CD4-positive, alpha-beta T cell treated with Interleukin-4 for 1 hour (primary cell): ENCODE measurements around the gene SYK.
"Not testable (repeated sequence)": the region's sequence is repeated elsewhere in the genome, so short reads cannot be mapped to it uniquely, and the experiment has no call there.

Experiments used
- DNase-seq, 2 donors: peaks; one replicate each; pipeline ENCODE4 v3.0.0-alpha.2; 2020 to 2022

SYK gene

DNA sequence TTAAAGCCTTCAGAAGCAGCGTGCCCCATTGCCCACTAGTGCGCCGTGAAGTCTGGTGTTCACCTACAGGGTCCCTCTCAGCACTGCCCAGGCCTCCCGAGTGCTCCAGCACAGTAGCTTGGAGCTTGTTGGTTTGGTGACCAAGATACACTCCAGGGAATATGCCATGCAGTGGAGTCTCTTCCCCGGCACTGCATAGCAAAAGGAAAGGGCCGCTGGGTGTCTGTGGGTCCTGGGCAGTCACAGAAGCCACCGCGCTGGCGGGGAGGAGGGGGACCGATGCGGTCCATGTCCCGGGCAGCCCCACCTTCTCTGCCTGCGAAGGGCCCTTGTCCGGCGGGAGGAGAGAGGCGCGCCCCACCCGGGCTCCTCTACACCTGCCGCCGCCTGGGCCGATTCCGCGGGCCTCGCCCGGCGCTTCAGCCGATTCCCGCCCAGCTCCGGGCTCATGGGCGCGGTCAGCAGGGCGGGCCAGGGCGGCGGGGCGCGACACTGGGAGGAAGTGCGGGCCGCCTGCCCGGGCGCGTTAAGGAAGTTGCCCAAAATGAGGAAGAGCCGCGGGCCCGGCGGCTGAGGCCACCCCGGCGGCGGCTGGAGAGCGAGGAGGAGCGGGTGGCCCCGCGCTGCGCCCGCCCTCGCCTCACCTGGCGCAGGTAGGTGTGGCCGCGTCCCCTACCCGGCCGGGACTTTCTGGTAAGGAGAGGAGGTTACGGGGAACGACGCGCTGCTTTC lies at the start of gene SYK:
SYK (plus strand) TSS at position 579 of the 732 bp plus-strand sequence. CDS start 42,080 bp downstream, outside the sequence.
- peak in 1 of 2 donors; percentile 69 for DNase-seq

DNA sequence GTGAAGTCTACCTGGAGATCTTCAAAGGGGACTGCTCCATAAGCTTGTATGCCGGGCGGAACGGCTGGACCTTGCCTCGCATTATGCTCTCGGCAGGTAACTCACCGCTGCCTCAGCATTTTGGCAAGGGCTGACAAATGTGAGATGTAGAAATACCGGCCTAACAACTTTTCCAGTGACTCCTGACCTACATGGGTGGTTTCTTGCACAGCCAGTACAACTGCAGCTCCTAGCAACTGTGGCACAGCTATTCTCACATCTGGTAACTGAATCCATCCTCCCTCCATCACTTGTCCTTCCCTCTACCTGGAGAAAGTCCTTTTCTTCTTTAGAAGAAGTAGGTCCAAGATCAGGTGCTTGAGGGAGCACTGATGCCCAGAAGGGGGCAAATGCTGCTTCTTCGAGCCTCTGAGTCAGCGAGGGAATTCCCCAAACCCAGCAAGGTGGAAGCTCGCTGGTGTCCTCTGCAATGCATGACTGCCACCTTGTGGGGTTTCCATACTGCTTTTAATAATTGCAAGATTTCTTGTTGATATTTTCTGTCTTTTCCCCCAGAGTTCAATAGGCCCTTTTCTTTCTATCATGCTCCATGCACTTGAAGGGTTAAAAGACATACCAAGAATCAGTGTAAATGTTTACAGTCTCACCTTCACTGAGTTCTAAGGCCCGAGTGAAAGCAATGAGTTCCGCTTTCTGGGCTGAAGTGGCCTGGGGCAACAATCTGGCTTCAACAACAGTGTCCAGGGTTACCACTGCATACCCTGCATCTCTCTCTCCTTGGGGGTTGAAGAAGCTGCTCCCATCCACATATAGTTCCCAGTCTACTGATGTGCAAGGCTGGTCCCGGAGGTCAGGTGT lies 45.9 kb upstream of the SYK start:
- DNase-seq, result peak; percentile 49 to 78

GRCh38 chr9:90760577-90760976 lies 41.0 kb upstream of the SYK start:
- not testable (repeated sequence) for DNase-seq

DNA sequence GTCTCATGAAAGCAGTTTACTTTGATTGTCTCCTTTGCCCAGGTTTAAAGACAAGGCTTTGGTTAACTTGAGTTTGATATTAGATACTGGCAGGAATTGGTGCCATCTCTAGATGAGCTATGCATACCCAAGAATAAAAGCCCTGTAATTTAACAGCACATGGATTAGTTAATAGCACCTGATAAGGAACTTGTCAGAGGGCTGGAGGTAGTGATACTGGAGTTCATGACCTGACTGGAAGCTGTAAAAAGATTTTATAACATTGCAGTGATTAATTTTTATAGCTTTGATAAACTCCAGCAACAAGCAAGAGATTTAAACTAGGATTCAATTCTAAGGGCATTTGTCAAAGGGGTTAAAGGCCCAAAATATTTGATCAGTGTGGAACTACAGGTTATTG lies 34.9 kb upstream of the SYK start:
- DNase-seq, result no peak

DNA sequence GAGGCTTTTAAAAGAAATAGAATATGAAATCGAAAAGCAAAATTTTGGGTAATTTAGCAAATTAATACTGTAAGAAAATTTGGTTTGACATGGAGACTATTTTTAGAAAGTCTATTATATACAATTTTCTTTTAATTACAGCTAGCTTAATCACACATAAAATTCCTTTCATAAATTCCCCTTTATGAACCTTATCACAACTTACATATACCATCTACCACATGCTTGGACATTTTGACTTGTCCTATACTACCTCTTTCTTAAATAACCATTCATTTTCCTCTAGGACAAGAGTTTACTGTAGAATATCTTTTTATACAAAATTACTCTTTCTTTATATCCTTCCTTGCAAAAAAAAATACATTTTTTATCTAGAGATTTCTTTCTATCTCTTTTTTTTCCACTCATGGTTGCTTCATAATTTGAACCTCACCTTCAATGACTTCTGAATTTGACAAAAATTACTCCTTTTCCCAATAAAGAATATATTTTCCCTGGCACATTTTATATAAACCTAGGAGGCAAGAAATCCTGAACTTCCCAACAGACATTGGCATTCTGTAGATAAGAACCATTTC lies 34.0 kb upstream of the SYK start:
- DNase-seq, result no peak

DNA sequence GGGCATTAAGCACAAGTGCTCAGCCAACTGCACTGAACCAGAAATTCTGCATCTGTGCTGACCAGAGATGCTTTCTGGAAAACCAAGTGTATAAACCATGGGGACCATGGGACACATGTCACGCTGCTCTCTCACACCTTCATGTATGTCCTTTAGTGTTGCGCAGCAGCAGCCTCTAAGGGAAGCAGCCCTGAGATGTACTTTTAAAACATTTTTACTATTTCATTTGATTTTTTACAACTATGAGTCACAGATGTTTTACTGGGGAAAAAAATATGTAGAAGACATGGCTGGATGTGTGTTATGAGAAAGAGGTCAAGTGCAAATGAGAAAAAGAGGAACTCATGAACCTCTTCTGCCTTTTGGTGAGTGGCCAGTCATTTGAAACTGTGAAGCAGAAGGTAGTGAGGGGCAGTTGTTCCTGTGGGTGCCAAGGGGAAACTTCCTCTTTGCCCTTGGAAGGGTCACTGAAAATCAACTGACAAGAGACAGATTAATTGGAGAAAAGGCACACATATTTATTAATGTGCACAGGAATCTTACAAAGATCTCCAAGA lies 31.4 kb upstream of the SYK start:
- peak in 1 of 2 donors; percentile 31 for DNase-seq

DNA sequence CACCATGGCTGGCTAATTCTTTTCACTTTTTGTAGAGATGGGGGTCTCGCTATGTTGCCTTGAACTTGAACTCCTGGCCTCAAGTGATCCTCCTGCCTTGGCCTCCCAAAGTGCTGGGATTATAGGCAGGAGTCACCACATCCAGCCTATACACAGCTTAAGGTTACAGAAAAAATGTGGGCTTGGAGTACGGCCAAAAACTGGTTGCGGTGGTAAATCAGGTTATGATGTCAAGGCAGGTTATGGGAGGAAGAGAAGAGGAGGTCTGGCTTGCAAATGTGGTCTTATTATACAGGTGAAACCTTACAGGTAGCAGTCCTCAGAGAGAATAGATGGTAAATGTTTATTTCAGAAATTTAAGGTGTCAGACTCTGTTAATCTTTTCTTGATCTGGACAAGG lies 30.7 kb upstream of the SYK start:
- no peak for DNase-seq

GRCh38 chr9:90772386-90772785 lies 29.2 kb upstream of the SYK start:
- DNase-seq, result peak in 1 of 2 donors; percentile 21

- DNase-seq, result no peak
Observed at GRCh38 chr9:90773617-90774016, 28.0 kb upstream of the SYK start.

DNA sequence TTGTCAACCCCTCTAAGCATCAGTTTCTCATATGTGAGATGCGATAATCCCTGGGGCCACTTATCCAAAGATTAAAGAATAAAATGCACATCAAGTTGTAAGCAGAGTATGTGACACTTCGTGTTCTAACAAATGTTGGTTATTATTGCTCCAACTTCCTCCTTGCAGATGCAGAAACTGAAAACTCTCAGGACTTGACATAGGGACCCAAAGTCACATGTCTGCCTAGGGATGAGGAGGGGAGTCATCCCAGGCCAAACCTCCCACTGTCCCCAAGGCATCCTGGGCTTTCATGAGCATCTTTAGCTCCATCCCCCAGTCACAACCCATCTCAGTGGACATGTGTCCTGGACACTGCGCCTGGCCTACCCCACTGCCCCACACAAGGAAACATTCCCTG lies 27.5 kb upstream of the SYK start:
- no peak for DNase-seq

DNA sequence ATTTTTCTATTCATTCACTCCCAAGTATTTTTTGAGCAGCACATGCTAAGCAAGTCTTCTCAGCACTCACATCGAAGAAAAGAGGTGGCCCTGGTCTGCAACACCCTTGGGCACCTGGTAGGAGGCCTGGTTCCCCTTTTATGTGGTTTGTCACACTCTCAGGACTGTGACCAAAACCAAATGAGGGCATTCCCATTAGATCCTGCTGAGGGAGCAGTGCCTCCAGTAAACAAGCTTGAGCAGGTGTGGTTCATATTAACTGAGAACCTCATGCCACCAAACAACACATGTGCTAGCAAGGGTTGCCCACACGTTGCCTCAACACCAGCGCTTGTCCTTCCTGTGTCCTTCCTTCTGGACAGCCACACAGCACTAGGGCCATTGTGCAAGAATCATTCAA lies 26.9 kb upstream of the SYK start:
- DNase-seq, result peak in 1 of 2 donors; percentile 66

DNA sequence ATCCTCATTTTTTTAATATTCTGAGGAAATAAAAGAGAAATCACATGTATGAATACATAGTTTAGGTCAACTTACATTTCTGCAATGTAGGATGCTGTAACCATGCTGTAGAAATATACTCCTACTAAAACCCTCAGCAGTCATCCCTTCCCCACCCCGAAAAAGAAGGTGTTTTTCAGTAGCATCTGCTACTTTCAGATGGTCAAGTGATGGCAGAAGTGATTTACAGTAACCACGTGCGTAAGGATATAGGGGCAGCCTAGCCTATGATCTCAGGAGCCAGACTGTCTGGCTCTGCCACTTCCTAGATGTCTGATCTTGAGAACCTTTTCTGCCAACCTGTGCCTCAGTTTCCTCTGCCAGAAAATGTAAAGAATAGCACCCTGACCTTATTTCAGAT lies 26.0 kb upstream of the SYK start:
- DNase-seq, result no peak

DNA sequence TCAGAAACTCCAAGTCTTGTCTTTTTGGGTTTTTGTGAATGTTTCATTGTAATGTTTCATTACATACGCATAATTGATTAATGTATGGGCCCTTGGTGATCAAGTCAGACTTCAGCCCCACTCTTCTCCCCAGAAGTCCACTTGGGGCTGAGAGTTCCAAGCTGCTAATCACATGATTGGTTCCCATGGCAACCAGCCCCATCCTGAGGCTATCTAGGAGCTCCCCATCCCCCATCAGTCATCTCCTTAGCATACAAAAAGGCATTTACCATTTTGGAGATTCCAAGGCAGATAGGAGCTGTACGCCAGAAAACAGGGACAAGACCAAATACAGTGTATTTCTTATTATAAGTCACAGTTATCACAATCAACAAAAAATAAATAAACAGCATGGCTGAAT lies 22.9 kb upstream of the SYK start:
- no peak for DNase-seq

- no peak for DNase-seq
Observed at GRCh38 chr9:90783552-90783951, 18.1 kb upstream of the SYK start.

- DNase-seq, result no peak
Observed at GRCh38 chr9:90783964-90784363, 17.7 kb upstream of the SYK start.

DNA sequence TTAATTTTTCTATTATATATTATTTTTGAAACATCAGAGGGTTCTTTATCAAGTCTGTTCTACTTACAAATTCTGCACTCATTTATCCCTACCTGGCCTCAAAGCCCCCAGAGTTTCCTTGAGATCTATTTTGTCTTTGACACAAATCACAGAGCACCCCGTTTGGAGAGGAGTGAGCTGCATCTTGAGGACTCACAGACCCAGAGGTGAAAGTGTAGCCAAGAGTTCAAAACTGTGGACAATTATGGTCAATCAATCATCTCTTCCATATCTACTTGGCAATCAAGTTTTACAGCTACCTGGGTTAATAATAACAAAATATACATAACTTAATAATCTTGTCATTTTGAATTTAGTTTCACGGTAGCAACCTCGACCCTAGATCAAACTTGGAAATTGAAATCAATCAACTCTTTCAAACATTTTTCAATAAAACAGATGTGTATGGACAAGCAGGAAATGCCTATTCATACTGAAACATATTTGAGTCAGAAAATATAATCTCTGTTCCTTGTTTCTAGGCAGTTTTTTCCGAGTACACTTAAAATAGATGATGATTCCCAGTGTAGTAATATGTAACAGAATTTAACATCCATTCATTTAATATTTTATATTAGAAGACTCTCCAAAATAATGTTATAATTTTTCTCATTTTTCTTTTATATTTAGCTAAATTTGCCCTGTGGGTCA lies 13.7 kb upstream of the SYK start:
- no peak for DNase-seq

- not testable (repeated sequence) for DNase-seq
Observed at GRCh38 chr9:90788527-90788926, 13.1 kb upstream of the SYK start.

- DNase-seq, result no peak
Observed at GRCh38 chr9:90789408-90789807, 12.2 kb upstream of the SYK start.

GRCh38 chr9:90789862-90790261 lies 11.8 kb upstream of the SYK start:
- DNase-seq, result no peak

GRCh38 chr9:90793024-90793423 lies 8.6 kb upstream of the SYK start:
- not testable (repeated sequence) for DNase-seq

- DNase-seq, result no peak
Observed at GRCh38 chr9:90793729-90794128, 7.9 kb upstream of the SYK start.

GRCh38 chr9:90795084-90795483 lies 6.5 kb upstream of the SYK start:
- DNase-seq, result no peak

DNA sequence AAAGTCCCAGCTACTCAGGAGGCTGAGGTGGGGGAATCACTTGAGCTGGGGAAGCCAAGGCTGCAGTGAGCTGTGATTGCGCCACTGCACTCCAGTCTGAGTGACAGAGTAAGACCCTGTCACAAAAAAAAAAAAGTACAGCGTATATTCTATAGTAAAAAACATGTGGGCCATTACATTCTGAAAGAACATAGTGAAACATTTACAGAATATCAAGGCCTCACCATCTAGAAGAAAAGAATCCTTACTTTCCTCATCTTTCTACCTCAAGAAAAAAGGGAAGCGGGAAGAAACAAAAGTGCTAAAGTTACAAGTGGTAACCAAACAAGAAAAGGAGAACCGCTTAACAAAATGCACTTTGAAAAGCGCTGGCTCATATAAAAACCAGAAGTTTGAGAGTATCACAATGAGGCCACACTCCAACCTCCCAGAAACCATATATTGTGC lies 5.7 kb upstream of the SYK start:
- DNase-seq, result peak in 1 of 2 donors; percentile 24
